K562 (cell line): ENCODE results near the gene TRRAP. TPM values are rescaled to one million over a fixed set of nuclear protein-coding genes. Genes with fewer than 3 reads are reported as not detected.

Experiments
- ATAC-seq: fragments of 200-7000 bp; cut with Tn5 transposase; 3 replicates; pipeline ENCODE4 v1.9.1; 2020; ENCODE audit warnings: moderate library complexity
- BruUV-seq: library from RNA; stranded (reverse); fragments of 400-500 nt; replicated peaks from 2 replicates; lab custom pipeline; 2021; lab: Mats Ljungman, UMichigan
- CTCF ChIA-PET: fragments of 300-600 bp; formaldehyde crosslinking; extraction: SDS; loops from one replicate; lab custom pipeline; 2021; ENCODE audit warnings: low intra/inter-chr PET ratio; lab: Yijun Ruan, JAX
- POLR2A ChIA-PET: fragments of 300-600, 350-650 bp; sonication (Branson Sonifier 250); formaldehyde crosslinking; extraction: SDS; loops from one replicate; lab custom pipeline; 2021; ENCODE audit warnings: antibody characterized with exemption, inconsistent platforms; lab: Yijun Ruan, JAX
- DNase-seq, 4 experiments: peaks; one replicate each; pipeline versions ENCODE4 v3.0.0 to v3.0.0-alpha.2; 2011 to 2018; ENCODE audit warnings: low spot score in 3 of 4, mixed read lengths in 3 of 4; ENCODE audit errors: extremely low read depth in 1 of 4
- FAIRE-seq: peaks from 2 replicates; lab custom pipeline; 2011; peaks lifted over from hg19 to GRCh38; lab: Jason Lieb, UNC
- H2AFZ ChIP-seq: 2 replicates; pipeline ENCODE4 v1.6.0; 2011; ENCODE audit warnings: low read depth, low read length, control low read depth, inconsistent platforms
- H3K27ac ChIP-seq: fragments of 200-600 bp; 3 replicates; pipeline ENCODE4 v1.8.0; 2011; ENCODE audit warnings: low read depth, mild to moderate bottlenecking, control low read depth, inconsistent platforms, low read length, moderate library complexity, mixed read lengths; ENCODE audit errors: extremely low read depth
- H3K27me3 ChIP-seq, 2 experiments: fragments of 300-600 bp in 1 of 2; 2 replicates in 1 of 2; 3 replicates in 1 of 2; pipeline versions ENCODE4 v1.6.0 to v1.8.0; 2011; ENCODE audit warnings: inconsistent platforms in 2 of 2, low read length in 2 of 2, mild to moderate bottlenecking in 1 of 2, mixed read lengths in 1 of 2, moderate library complexity in 1 of 2; ENCODE audit not compliant: control insufficient read depth in 2 of 2, insufficient read depth in 2 of 2
- H3K36me3 ChIP-seq: fragments of 300-600 bp; 3 replicates; pipeline ENCODE4 v1.8.0; 2011; ENCODE audit warnings: mild to moderate bottlenecking, low read length, inconsistent platforms; ENCODE audit not compliant: control insufficient read depth, insufficient read depth
- H3K4me1 ChIP-seq, 2 experiments: fragments of 200-600 bp in 1 of 2; replicated peaks in 1 of 2; 2 replicates in 1 of 2; 3 replicates in 1 of 2; pipeline versions ENCODE4 v1.5.1 to v1.8.0; 2011; ENCODE audit warnings: inconsistent platforms in 2 of 2, low read length in 2 of 2, mild to moderate bottlenecking in 1 of 2, mixed read lengths in 1 of 2, moderate library complexity in 1 of 2; ENCODE audit not compliant: control insufficient read depth in 2 of 2, insufficient read depth in 2 of 2
- H3K4me2 ChIP-seq: 2 replicates; pipeline ENCODE4 v1.6.1; 2011; ENCODE audit warnings: low read length, control low read depth, inconsistent platforms, mixed read lengths; ENCODE audit not compliant: insufficient read depth
- H3K4me3 ChIP-seq: fragments of 200-600 bp; sonication (generic), shearing (Covaris generic); 2 replicates; pipeline ENCODE4 v1.5.1; 2016; ENCODE audit warnings: control low read depth, inconsistent platforms
- H3K79me2 ChIP-seq: fragments of 200-600 bp; 3 replicates; pipeline ENCODE4 v1.8.0; 2011; ENCODE audit warnings: low read length, inconsistent platforms; ENCODE audit not compliant: control insufficient read depth, insufficient read depth
- H3K9ac ChIP-seq, 2 experiments: 2 replicates each; pipeline versions ENCODE4 v1.6.0 to v1.6.1; 2011; ENCODE audit warnings: low read depth in 2 of 2, low read length in 2 of 2, control low read depth in 1 of 2, inconsistent platforms in 1 of 2, mild to moderate bottlenecking in 1 of 2, mixed read lengths in 1 of 2; ENCODE audit not compliant: insufficient read depth in 1 of 2
- H3K9me1 ChIP-seq: one replicate; pipeline ENCODE4 v1.6.0; 2011; ENCODE audit warnings: inconsistent platforms, mild to moderate bottlenecking, low read length, moderate library complexity; ENCODE audit not compliant: control insufficient read depth, insufficient read depth
- H3K9me3 ChIP-seq: replicated peaks from 2 replicates; pipeline ENCODE4 v1.5.1; 2011; ENCODE audit warnings: low read depth, low read length, inconsistent platforms; ENCODE audit not compliant: control insufficient read depth, insufficient read depth
- H4K20me1 ChIP-seq: replicated peaks from 2 replicates; pipeline ENCODE4 v1.6.1; 2011; ENCODE audit warnings: low read length, inconsistent platforms, mixed read lengths; ENCODE audit not compliant: control insufficient read depth, insufficient read depth
- BDP1 ChIP-seq: IDR thresholded peaks from 3 replicates; pipeline ENCODE4 v1.6.1; 2011; ENCODE audit not compliant: insufficient read length, insufficient read depth
- CEBPB ChIP-seq: fragments of 450-650 bp; IDR thresholded peaks from 2 replicates; pipeline ENCODE4 v1.6.1; 2016; ENCODE audit warnings: missing genetic modification characterization, missing compliant biosample characterization
- CHCHD3 ChIP-seq: fragments of 250-450 bp; sonication (Bioruptor Pico); IDR thresholded peaks from 2 replicates; pipeline ENCODE4 v2.1.2; 2022; ENCODE audit warnings: mild to moderate bottlenecking
- FOXP4 ChIP-seq: sonication (generic); formaldehyde crosslinking; IDR thresholded peaks from 2 replicates; pipeline ENCODE4 v1.8.0; 2022; ENCODE audit warnings: mild to moderate bottlenecking, missing genetic modification reagents, borderline replicate concordance
- GATAD2B ChIP-seq: fragments of 450-650 bp; IDR thresholded peaks from 2 replicates; pipeline ENCODE4 v1.6.1; 2017; ENCODE audit warnings: mild to moderate bottlenecking, borderline replicate concordance
- KAT7 ChIP-seq: sonication (generic); formaldehyde crosslinking; IDR thresholded peaks from 2 replicates; pipeline ENCODE4 v1.8.0; 2022; ENCODE audit warnings: missing genetic modification reagents, mild to moderate bottlenecking, borderline replicate concordance
- MCM7 ChIP-seq, 2 experiments: fragments of 450-650 bp; IDR thresholded peaks; 2 replicates each; pipeline ENCODE4 v1.6.1; 2016 to 2018
- NCOA6 ChIP-seq: fragments of 450-650 bp; IDR thresholded peaks from 2 replicates; pipeline ENCODE4 v1.6.1; 2017; ENCODE audit warnings: mild to moderate bottlenecking
- PHB ChIP-seq: fragments of 250-450 bp; sonication (Bioruptor Pico); IDR thresholded peaks from 2 replicates; pipeline ENCODE4 v1.5.0; 2021
- SETDB1 ChIP-seq: IDR thresholded peaks from one replicate; pipeline ENCODE4 v1.6.1; 2012; ENCODE audit warnings: low read length, control low read depth, inconsistent platforms
- ZNF41 ChIP-seq: fragments of 250-450 bp; sonication (Bioruptor Pico); conservative IDR thresholded peaks from 2 replicates; pipeline ENCODE4 v1.4.0; 2020; ENCODE audit warnings: mild to moderate bottlenecking
- WGBS: fragments of 100-300 bp; shearing (Covaris generic); methylation state at CpG from one replicate; pipeline ENCODE4 v1.1.6; 2016; ENCODE audit warnings: low coverage, mixed read lengths; ENCODE audit not compliant: insufficient coverage; ENCODE audit errors: missing lambda C conversion rate; 5-methylcytosine and 5-hydroxymethylcytosine counted together
- in situ Hi-C: fragments of 300-500 bp; cut with MboI; formaldehyde crosslinking; loops from 4 replicates; pipeline ENCODE4 v1.15.0; 2018; ENCODE audit warnings: inconsistent platforms, mixed read lengths
- intact Hi-C: fragments of 100-400 bp; cut with micrococcal nuclease; formaldehyde crosslinking; loops from 2 replicates; pipeline ENCODE4 v1.14.2; 2022
- polyA plus RNA-seq, 8 experiments: library from polyadenylated mRNA; depleted of rRNA in 4 of 8; stranded (reverse) in 5 of 8; unstranded in 3 of 8; fragments of >200 nt; fragmentation: Nextera tagmentation in 2 of 8; fragmentation: Illumina TruSeq in 1 of 8; extraction: Ambion mirVana in 2 of 8; extraction: Trizol in 1 of 8; gene quantifications; 2 replicates each; pipeline versions ENCODE4 v1.2.1 to v1.2.3, GENCODE V29; 2011 to 2014; ENCODE audit warnings: inconsistent platforms in 1 of 8, missing spikeins in 1 of 8
- total RNA-seq, 7 experiments: library from RNA; depleted of rRNA in 6 of 7; stranded (reverse); fragments of >200 nt in 6 of 7; fragmentation: Illumina TruSeq in 2 of 7; extraction: Trizol in 2 of 7; gene quantifications; 2 replicates each; pipeline versions ENCODE4 v1.2.1 to v1.2.3, GENCODE V29; 2011 to 2021; ENCODE audit warnings: low replicate concordance in 1 of 7
- TF ChIP-seq, protein P1 (sequence below): fragments of 200-800 bp; sonication (Bioruptor generic); IDR thresholded peaks from 2 replicates; pipeline ENCODE4 v1.6.1; 2017; ENCODE audit warnings: missing genetic modification characterization, missing compliant biosample characterization

The TRRAP gene
- total and polyA plus RNA-seq, 9 of the 15 experiments (the other 6 are each of a cell fraction or from before 2014, with no cell fraction given), result 1.3 to 47.2 (median 9.7) TPM

- no peak for TF ChIP-seq FOXP4 (CRISPR knock-in tag)
Observed at GRCh38 chr7:98956937-98957336, 78.6 kb downstream of the TRRAP start (continued).

DNA sequence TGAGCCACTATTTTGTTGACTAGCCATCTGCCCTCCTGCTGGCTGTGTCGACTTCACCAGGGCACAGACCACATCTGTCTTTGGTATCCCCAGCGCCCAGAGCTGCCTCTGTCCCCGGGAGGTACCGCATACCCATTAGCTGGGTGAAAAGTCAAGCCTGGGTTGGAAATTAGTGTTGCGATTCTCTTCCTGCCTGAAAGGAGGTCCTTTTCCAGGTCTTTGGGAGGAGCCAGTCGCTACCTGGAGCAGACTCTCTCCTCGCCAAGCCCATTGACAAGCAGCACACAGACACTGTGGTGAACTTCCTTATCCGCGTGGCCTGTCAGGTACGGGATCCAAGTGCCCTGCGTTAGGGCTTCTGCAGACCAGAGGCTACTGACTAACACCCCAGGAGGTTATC, 79.4 kb downstream of the TRRAP start:
- WGBS, result 93% methylated on average over 11 of the region's 11 CpGs
- ChIA-PET CTCF (no interaction called here), POLR2A (no interaction called here)
- intact Hi-C loops (no loop called here), in situ Hi-C loops (no loop called here)
- Histone ChIP-seq H3K9me1 (no peaks in the 10 kb centered on the region), H3K9me3 (no peaks in the 10 kb centered on the region), H4K20me1 (no peaks in the 10 kb centered on the region; the same call in 1 of the 2 replicates), H3K4me3 (no peak overlapping the region), H3K27me3 (no peaks in the 10 kb centered on the region), H3K4me2 (no peak overlapping the region), H3K4me1 (peaks cover 0 to 3% of the 10 kb centered on the region in 2 experiments; a peak in 1 of 5 replicates), H3K27ac (no peak overlapping the region), H3K9ac (no peak overlapping the region), H3K36me3 (peaks cover 96% of the 10 kb centered on the region), H3K79me2 (no peaks in the 10 kb centered on the region), H2AFZ (no peak overlapping the region)
- BruUV-seq, result no TSS peak
- DNase-seq (no peak), FAIRE-seq (no peak), ATAC-seq (no peak)
- no peak for TF ChIP-seq MCM7 (IDR thresholded peaks at IDR 0.05)
- no peak for TF ChIP-seq KAT7 (CRISPR knock-in tag)
- TF ChIP-seq CHCHD3 (CRISPR knock-in tag), result no peak
- TF ChIP-seq BDP1, result no peak
- no peak for TF ChIP-seq GATAD2B
- no peak for TF ChIP-seq ZNF41 (CRISPR knock-in tag)
- no peak for TF ChIP-seq NCOA6
- TF ChIP-seq SETDB1, result no peak
- TF ChIP-seq PHB (CRISPR knock-in tag), result no peak
- TF ChIP-seq CEBPB, result no peak
- TF ChIP-seq, protein P1, sequence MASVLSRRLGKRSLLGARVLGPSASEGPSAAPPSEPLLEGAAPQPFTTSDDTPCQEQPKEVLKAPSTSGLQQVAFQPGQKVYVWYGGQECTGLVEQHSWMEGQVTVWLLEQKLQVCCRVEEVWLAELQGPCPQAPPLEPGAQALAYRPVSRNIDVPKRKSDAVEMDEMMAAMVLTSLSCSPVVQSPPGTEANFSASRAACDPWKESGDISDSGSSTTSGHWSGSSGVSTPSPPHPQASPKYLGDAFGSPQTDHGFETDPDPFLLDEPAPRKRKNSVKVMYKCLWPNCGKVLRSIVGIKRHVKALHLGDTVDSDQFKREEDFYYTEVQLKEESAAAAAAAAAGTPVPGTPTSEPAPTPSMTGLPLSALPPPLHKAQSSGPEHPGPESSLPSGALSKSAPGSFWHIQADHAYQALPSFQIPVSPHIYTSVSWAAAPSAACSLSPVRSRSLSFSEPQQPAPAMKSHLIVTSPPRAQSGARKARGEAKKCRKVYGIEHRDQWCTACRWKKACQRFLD, result no peak
